SU-DHL-6 (cell line): ENCODE data around the gene AGAP1.

Experiments used
- CTCF ChIP-seq: fragments of 200-600 bp; sonication (generic); IDR thresholded peaks from one replicate; pipeline ENCODE4 v1.5.1; 2017; ENCODE audit warnings: antibody characterized with exemption, mild to moderate bottlenecking, low read length, moderate library complexity; ENCODE audit not compliant: insufficient read depth, poor library complexity, severe bottlenecking
- EZH2phosphoT487 ChIP-seq: fragments of 200-600 bp; sonication (generic), shearing (Covaris generic); conservative IDR thresholded peaks from 2 replicates; pipeline ENCODE4 v1.6.1; 2018; ENCODE audit warnings: mild to moderate bottlenecking, antibody characterized with exemption, low read length, moderate library complexity, mixed read lengths

- no peak for TF ChIP-seq CTCF
- TF ChIP-seq EZH2phosphoT487, result no peak
These were observed 357.1 kb downstream of the AGAP1 start for GRCh38 chr2:235850771-235851551.
